GM21381 (cell line): ENCODE measurements around the gene ZBTB7A.
"Not testable (repeated sequence)": the region's sequence is repeated elsewhere in the genome, so short reads cannot be mapped to it uniquely, and the experiment has no call there.

Experiments
- ATAC-seq: cut with Tn5 transposase; IDR thresholded peaks from one replicate; pipeline ENCODE4 v1.9.1; 2021; ENCODE audit warnings: mild to moderate bottlenecking, moderate library complexity; ENCODE audit not compliant: unreplicated experiment

Gene ZBTB7A

DNA sequence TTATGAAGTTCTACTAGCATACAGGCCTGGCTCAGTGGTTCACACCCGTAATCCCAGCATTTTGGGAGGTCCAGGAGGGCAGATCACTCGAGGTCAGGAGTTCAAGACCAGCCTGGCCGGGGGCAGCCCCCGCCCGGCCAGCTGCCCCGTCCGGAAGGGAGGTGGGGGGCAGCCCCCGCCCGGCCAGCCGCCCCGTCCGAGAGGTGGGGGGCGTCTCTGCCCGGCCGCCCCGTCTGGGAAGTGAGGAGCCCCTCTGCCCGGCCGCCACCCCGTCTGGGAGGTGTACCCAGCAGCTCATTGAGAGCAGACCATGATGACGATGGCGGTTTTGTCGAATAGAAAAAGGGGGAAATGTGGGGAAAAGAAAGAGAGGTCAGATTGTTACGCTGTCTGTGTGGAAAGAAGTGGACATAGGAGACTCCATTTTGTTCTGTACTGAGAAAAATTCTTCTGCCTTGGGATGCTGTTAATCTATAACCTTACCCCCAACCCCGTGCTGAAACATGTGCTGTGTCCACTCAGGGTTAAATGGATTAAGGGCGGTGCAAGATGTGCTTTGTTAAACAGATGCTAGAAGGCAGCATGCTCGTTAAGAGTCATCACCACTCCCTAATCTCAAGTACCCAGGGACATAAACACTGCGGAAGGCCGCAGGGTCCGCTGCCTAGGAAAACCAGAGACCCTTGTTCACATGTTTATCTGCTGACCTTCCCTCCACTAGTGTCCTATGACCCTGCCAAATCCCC is 67.9 kb downstream of the ZBTB7A start:
- ATAC-seq, result not testable (repeated sequence)

GRCh38 chr19:3995607-3996006 is 71.1 kb downstream of the ZBTB7A start:
- ATAC-seq, result no peak
